ENCODE results near the gene BMP4.

GRCh38 chr14:53950031-53950793 is 6.4 kb downstream of the BMP4 start:
- no peak for TF ChIP-seq POLR2AphosphoS5 (IDR thresholded peaks at IDR 0.05; ENCODE audit: low read depth)
- no peak for TF ChIP-seq EZH2 (IDR thresholded peaks at IDR 0.05; ENCODE audit: low read depth, unreplicated experiment)
- TF ChIP-seq, protein P1, sequence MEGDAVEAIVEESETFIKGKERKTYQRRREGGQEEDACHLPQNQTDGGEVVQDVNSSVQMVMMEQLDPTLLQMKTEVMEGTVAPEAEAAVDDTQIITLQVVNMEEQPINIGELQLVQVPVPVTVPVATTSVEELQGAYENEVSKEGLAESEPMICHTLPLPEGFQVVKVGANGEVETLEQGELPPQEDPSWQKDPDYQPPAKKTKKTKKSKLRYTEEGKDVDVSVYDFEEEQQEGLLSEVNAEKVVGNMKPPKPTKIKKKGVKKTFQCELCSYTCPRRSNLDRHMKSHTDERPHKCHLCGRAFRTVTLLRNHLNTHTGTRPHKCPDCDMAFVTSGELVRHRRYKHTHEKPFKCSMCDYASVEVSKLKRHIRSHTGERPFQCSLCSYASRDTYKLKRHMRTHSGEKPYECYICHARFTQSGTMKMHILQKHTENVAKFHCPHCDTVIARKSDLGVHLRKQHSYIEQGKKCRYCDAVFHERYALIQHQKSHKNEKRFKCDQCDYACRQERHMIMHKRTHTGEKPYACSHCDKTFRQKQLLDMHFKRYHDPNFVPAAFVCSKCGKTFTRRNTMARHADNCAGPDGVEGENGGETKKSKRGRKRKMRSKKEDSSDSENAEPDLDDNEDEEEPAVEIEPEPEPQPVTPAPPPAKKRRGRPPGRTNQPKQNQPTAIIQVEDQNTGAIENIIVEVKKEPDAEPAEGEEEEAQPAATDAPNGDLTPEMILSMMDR (conservative IDR thresholded peaks at IDR 0.05; ENCODE audit: low read depth in 2 of 2), result no peak
- TF ChIP-seq, protein P2, sequence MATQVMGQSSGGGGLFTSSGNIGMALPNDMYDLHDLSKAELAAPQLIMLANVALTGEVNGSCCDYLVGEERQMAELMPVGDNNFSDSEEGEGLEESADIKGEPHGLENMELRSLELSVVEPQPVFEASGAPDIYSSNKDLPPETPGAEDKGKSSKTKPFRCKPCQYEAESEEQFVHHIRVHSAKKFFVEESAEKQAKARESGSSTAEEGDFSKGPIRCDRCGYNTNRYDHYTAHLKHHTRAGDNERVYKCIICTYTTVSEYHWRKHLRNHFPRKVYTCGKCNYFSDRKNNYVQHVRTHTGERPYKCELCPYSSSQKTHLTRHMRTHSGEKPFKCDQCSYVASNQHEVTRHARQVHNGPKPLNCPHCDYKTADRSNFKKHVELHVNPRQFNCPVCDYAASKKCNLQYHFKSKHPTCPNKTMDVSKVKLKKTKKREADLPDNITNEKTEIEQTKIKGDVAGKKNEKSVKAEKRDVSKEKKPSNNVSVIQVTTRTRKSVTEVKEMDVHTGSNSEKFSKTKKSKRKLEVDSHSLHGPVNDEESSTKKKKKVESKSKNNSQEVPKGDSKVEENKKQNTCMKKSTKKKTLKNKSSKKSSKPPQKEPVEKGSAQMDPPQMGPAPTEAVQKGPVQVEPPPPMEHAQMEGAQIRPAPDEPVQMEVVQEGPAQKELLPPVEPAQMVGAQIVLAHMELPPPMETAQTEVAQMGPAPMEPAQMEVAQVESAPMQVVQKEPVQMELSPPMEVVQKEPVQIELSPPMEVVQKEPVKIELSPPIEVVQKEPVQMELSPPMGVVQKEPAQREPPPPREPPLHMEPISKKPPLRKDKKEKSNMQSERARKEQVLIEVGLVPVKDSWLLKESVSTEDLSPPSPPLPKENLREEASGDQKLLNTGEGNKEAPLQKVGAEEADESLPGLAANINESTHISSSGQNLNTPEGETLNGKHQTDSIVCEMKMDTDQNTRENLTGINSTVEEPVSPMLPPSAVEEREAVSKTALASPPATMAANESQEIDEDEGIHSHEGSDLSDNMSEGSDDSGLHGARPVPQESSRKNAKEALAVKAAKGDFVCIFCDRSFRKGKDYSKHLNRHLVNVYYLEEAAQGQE (IDR thresholded peaks at IDR 0.05; ENCODE audit: unreplicated experiment), result no peak
- TF ChIP-seq EZH2phosphoT487 (IDR thresholded peaks at IDR 0.05; ENCODE audit: unreplicated experiment), result no peak
- TF ChIP-seq, protein P3, sequence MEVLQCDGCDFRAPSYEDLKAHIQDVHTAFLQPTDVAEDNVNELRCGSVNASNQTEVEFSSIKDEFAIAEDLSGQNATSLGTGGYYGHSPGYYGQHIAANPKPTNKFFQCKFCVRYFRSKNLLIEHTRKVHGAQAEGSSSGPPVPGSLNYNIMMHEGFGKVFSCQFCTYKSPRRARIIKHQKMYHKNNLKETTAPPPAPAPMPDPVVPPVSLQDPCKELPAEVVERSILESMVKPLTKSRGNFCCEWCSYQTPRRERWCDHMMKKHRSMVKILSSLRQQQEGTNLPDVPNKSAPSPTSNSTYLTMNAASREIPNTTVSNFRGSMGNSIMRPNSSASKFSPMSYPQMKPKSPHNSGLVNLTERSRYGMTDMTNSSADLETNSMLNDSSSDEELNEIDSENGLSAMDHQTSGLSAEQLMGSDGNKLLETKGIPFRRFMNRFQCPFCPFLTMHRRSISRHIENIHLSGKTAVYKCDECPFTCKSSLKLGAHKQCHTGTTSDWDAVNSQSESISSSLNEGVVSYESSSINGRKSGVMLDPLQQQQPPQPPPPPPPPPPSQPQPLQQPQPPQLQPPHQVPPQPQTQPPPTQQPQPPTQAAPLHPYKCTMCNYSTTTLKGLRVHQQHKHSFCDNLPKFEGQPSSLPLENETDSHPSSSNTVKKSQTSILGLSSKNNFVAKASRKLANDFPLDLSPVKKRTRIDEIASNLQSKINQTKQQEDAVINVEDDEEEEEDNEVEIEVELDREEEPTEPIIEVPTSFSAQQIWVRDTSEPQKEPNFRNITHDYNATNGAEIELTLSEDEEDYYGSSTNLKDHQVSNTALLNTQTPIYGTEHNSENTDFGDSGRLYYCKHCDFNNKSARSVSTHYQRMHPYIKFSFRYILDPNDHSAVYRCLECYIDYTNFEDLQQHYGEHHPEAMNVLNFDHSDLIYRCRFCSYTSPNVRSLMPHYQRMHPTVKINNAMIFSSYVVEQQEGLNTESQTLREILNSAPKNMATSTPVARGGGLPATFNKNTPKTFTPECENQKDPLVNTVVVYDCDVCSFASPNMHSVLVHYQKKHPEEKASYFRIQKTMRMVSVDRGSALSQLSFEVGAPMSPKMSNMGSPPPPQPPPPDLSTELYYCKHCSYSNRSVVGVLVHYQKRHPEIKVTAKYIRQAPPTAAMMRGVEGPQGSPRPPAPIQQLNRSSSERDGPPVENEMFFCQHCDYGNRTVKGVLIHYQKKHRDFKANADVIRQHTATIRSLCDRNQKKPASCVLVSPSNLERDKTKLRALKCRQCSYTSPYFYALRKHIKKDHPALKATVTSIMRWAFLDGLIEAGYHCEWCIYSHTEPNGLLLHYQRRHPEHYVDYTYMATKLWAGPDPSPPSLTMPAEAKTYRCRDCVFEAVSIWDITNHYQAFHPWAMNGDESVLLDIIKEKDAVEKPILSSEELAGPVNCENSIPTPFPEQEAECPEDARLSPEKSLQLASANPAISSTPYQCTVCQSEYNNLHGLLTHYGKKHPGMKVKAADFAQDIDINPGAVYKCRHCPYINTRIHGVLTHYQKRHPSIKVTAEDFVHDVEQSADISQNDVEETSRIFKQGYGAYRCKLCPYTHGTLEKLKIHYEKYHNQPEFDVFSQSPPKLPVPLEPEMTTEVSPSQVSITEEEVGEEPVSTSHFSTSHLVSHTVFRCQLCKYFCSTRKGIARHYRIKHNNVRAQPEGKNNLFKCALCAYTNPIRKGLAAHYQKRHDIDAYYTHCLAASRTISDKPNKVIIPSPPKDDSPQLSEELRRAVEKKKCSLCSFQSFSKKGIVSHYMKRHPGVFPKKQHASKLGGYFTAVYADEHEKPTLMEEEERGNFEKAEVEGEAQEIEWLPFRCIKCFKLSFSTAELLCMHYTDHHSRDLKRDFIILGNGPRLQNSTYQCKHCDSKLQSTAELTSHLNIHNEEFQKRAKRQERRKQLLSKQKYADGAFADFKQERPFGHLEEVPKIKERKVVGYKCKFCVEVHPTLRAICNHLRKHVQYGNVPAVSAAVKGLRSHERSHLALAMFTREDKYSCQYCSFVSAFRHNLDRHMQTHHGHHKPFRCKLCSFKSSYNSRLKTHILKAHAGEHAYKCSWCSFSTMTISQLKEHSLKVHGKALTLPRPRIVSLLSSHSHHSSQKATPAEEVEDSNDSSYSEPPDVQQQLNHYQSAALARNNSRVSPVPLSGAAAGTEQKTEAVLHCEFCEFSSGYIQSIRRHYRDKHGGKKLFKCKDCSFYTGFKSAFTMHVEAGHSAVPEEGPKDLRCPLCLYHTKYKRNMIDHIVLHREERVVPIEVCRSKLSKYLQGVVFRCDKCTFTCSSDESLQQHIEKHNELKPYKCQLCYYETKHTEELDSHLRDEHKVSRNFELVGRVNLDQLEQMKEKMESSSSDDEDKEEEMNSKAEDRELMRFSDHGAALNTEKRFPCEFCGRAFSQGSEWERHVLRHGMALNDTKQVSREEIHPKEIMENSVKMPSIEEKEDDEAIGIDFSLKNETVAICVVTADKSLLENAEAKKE (CRISPR knock-in tag; IDR thresholded peaks at IDR 0.05), result no peak
- TF ChIP-seq JUNB (IDR thresholded peaks at IDR 0.05; ENCODE audit: unreplicated experiment), result no peak
